Astrocyte (in vitro differentiated cells and primary cell): ENCODE results near the gene KCNS3.

Experiments
- CTCF ChIP-seq: IDR thresholded peaks from 2 replicates; pipeline ENCODE4 v1.5.1; 2011; ENCODE audit warnings: low read depth, mild to moderate bottlenecking, inconsistent platforms, low read length, moderate library complexity; ENCODE audit not compliant: insufficient read depth
- EZH2 ChIP-seq: IDR thresholded peaks from 2 replicates; pipeline ENCODE4 v1.6.1; 2012; ENCODE audit warnings: mild to moderate bottlenecking, low read length, inconsistent platforms; ENCODE audit not compliant: insufficient read depth

- TF ChIP-seq CTCF, result no peak
- no peak for TF ChIP-seq EZH2
Observed at GRCh38 chr2:17972991-17973390, 94.5 kb downstream of the KCNS3 start.
